ENCODE results near the gene PTPN22.

The PTPN22 gene

DNA sequence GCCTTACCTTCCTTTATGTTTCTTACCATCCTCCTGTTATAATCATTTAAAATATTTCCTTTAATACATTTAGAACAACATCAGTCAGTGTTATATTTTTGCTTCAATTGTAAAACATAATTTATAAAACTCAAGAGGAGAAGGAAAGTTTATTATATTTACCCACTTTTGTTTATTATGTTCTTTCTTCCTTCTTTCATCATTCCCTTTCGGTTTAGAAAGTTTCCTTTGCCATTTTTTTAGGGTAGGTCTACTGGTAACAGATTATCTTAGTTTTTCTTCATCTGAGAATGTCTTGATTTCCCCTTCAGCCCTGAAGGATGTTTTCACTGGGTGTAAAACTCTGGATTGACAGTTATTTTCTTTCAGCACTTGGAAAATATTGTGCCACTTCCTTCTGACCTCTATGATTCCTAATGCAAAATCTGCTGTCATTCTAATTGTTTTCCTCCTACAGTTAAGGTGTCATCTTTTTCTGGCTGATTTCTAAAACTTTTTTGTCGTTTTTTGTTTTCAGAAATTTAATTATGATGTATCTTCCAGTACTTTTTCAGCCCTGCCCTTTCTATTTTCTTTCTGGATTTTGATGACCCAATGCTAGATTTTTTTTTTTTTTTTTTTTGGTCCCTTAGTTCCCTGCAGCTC, 25.0 kb downstream of the PTPN22 start:
- DNase-seq, result no peak

- no peak for DNase-seq
Observed at GRCh38 chr1:113836534-113836933, 35.0 kb downstream of the PTPN22 start.

DNA sequence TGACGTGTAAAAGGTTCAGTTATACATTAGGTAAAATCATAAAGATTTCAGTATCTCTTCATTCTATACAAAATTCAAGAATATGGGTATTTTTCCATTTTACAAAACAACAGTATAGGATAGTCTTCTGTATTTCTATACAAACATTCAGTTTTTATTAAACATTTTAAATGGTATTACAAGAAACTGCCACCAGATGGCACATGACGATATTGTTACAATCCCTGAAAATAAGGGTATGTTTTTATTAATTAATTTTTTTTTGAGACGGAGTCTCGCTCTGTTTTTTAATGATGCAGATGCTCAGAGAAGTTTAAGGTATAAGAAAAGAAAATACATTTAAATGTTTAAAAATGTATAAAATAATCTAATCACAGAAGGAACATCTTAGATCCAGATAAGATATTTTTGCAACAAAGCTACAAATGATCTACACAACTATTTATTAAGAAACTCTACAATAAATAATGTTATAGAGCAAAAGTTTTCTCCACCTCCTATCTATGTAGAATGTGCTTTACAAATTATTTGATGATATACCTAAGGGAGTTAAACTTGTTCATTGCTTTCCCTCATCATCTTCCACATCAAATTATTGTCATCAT, 35.7 kb downstream of the PTPN22 start:
- peak in 3 of 6 experiments; percentile 43 to 63 (median 59) for DNase-seq

DNA sequence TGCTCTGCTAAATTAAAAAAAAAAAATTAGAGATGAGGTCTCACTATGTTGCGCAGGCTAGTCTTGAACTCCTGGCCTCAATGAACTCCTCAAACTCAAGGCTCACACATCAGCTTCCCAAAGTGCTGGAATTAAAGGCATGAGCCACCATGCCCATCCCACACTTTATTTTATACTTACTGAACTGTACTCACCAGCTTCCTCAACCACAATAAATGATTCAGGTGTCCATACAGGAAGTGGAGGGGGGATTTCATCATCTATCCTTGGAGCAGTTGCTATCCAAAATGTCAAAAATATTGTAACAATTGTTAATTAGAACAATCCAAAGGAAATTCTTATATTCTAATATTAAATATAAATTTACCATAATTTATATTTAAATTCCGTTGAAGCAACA, 36.8 kb downstream of the PTPN22 start:
- no peak for DNase-seq

DNA sequence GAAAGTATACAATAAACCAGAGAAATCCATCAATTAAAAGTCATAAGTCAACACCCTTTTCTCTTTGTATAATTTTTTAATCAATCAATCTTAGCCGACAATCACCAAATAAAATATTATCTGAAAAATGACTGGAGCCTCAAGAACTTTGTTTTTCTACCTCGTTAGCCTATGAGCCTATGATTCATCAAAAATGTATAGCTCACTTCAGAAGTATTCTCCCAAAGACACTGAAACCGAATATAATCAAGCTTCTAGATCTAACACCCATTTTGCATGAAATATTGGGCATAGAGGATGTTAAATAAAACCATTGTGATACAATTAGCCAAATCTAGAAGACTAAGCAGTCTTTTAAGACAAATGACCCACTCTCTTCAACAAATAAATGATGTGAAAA, 41.5 kb downstream of the PTPN22 start:
- DNase-seq, result no peak

GRCh38 chr1:113821916-113822315, 49.6 kb downstream of the PTPN22 start:
- no peak for DNase-seq

- no peak for DNase-seq
Observed at GRCh38 chr1:113818578-113818977, 52.9 kb downstream of the PTPN22 start.

DNA sequence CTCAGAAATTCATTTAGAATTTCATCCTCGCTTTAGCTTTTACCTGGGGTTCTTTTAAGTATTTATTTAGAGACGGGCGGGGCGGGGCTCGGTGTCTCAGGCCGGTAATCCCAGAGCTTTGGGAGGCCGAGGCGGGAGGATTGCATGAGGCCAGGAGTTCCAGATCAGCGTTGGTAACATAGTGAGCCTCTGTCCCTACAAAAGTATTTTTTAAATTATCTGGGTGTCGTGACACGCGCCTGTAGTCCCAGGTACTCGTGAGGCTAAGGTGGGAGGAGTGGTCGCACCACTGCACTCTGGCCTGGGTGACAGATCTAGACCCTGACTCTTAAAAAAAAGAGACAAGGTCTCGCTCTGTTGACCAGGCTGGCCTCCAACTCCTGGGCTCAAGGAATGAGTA, 58.3 kb downstream of the PTPN22 start:
- DNase-seq, result no peak

DNA sequence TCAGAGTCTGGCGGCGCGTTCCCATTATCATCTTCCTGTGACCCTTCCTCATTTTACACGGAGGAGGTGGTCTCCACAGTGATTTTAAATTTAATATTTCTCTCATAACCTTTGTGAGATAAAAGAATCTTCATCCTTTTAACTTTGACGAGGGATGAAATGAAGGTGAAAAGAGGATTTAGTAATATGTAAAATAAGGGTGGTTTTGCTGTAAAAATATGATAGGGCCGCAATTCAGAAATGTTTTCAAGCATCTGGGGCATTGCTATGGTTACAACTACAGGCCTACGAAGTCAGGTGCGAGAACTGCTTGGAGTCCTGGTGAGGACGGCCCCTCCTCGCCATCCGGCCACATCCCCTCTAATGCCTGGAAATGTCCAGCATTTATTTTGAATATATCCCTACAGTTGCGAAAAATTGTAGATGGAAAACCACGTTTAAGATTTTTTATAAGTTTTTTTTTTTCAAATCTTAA, 58.8 kb downstream of the PTPN22 start:
- no peak for DNase-seq

DNA sequence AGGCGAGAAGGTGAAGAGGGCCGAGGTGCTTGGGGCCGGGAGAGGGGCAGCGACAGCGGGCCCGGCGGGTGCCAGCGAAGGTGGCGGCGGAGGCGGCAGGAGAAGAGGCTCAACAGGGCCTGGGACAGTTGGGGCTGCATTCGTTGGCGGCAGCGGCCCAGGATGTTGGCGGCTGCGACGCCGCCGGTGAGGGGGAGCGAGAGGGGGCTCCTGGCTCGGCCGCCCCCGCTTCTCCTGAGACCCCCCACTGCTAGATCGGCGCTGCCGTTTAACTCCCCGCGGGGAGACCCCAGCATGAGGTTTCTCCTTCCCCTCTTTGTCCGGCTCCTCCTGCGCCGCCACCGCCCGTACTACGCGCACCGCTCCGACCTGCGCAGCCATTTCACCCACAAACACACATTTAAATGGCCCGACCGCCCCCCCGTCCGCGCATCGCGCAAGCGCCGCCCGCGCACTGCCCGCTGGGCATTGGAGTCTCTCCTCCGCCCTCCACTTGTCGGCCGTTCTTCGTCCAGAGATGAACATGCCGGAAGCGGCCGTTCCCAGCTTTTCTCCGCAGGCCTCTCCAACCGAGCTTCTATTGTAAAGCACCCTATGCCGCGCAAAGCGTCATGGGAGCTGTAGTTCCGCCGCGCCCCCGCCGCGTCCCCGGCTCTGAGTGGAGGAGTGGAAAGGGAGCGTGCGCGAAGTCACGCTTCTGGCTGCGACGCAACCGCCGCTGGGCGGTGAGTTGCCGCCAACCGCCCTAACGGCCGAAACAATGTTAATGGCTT, 59.4 kb downstream of the PTPN22 start, which contains the start of gene RSBN1:
Gene RSBN1, minus strand, starts transcription at position 589 of the 773 bp plus-strand sequence. Its CDS starts 64 bp downstream, at position 525.
- peak; percentile 95 to 98 (median 98) for DNase-seq

- peak in 2 of 6 experiments; percentile 56 to 60 for DNase-seq
Observed at GRCh38 chr1:113811156-113811887, 60.2 kb downstream of the PTPN22 start.

GRCh38 chr1:113809670-113810602, 61.6 kb downstream of the PTPN22 start:
- DNase-seq, result no peak

GRCh38 chr1:113808450-113809195, 62.9 kb downstream of the PTPN22 start:
- DNase-seq, result no peak

GRCh38 chr1:113805639-113806038, 65.9 kb downstream of the PTPN22 start:
- no peak for DNase-seq

- no peak for DNase-seq
Observed at GRCh38 chr1:113805256-113805531, 66.3 kb downstream of the PTPN22 start.

GRCh38 chr1:113804421-113805255, 66.9 kb downstream of the PTPN22 start:
- no peak for DNase-seq

- no peak for DNase-seq
Observed at GRCh38 chr1:113802367-113803007, 69.0 kb downstream of the PTPN22 start.

DNA sequence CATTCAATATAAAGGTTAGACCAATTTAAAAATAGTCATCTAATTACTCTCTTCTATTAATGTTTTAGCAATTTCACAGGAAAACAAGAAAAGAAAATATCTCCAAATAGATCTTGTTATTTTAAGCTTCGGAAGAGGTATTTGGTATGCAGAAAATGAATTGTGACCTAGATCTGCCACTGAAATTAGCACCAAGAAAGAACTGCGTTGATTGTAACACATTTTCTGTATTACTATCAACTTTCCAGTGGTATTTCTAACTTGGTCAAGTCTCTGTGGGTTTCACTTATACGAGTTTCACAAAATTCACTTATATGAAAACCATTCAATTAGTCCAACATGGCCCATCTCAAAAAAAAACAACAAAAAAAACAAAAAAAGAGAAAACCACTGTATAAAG, 71.0 kb downstream of the PTPN22 start:
- no peak for DNase-seq

DNA sequence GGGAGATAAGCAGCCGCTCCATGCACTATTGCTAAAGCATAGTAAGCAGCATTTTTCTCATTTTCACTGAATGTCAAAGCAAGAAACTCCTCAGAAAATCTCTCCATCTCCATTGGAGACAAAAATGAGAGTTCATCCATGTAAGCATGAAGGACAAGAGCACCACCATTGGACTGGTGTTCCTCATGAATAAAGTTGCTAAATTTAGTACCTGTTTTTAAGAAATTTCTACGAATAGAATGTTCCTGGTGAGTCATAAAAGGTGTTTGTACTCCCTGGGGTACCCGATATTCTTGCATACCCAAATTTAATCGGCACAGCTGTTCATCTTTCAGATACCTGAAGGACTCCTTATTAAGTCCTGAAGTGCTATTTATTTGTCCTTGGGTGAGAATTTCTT, 74.0 kb downstream of the PTPN22 start:
- DNase-seq, result no peak
